Epithelial cell of esophagus (primary cell): Measurements from ENCODE around the gene TRIP12.
A peak's percentile ranks its signal among the peaks of the same experiment; 100 is the strongest.
"Not testable (repeated sequence)": the region's sequence is repeated elsewhere in the genome, so short reads cannot be mapped to it uniquely, and the experiment has no call there.

Experiments used
- DNase-seq: peaks from one replicate; pipeline ENCODE4 v3.0.0; 2010; ENCODE audit warnings: low read depth
- H3K4me3 ChIP-seq: 2 replicates; pipeline ENCODE4 v1.5.1; 2011; ENCODE audit warnings: mild to moderate bottlenecking, low read length, control low read depth
- CTCF ChIP-seq: IDR thresholded peaks from 2 replicates; pipeline ENCODE4 v1.5.1; 2011; ENCODE audit warnings: low read depth, mild to moderate bottlenecking, low read length, control low read depth, inconsistent platforms; ENCODE audit not compliant: insufficient read depth; ENCODE audit errors: missing control alignments

TRIP12 gene

GRCh38 chr2:229931241-229931640, 9.4 kb upstream of the TRIP12 start:
- peak; percentile 43 for DNase-seq
- no peak for TF ChIP-seq CTCF
- no peak overlapping the region for H3K4me3 ChIP-seq

- no peak overlapping the region for H3K4me3 ChIP-seq
- DNase-seq = peak; percentile 48
- TF ChIP-seq CTCF = peak; percentile 12
These were observed 8.8 kb upstream of the TRIP12 start for GRCh38 chr2:229930656-229931055.

- peak; percentile 33 for DNase-seq
- no peak overlapping the region for H3K4me3 ChIP-seq
- no peak for TF ChIP-seq CTCF
These were observed 6.1 kb upstream of the TRIP12 start for GRCh38 chr2:229927817-229928321.

GRCh38 chr2:229925201-229925600, 3.4 kb upstream of the TRIP12 start:
- H3K4me3 ChIP-seq = no peak overlapping the region
- DNase-seq = no peak
- TF ChIP-seq CTCF = no peak

- H3K4me3 ChIP-seq, DNase-seq: not testable (repeated sequence)
These were observed 2.7 kb upstream of the TRIP12 start for GRCh38 chr2:229924541-229924940.

GRCh38 chr2:229922449-229923386, 909 bp upstream of the TRIP12 start, which contains the start of gene FBXO36:
FBXO36 (plus strand) TSS chr2:229922503; CDS start chr2:229922514, 11 bp downstream.
- no peak for TF ChIP-seq CTCF
- peak; percentile 88 for DNase-seq
- H3K4me3 ChIP-seq = peak within 1 kb of the TSS; percentile 78

GRCh38 chr2:229921101-229921891, 513 bp downstream of the TRIP12 start:
- TF ChIP-seq CTCF = no peak
- DNase-seq = peak; percentile 65
- peak overlapping the region; percentile 78 for H3K4me3 ChIP-seq
